NCI-H526 (cell line): ENCODE data around the gene PMPCB.

ENCODE experiments used
- DNase-seq, 2 experiments: peaks; one replicate each; lab custom pipeline; 2025; lab: John Stamatoyannopoulos, UW

The PMPCB gene

DNA sequence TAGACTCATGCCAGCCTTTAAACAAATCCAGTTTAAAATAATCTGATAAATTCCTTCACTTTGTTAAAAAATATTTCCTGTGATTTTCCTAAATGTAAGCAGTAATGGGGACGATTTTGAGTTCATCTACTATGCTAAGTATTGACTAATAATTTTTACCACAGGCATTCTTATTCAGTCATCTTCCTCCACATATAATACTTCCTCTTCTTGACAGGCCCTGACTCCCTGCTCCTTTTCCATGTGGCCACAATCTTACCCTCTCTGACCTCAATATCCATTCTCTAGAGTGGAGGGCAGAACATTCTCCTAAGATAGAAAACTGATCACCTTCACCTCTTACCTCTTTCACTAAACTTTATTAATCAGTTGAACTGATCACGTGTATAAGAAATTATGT, 39.5 kb downstream of the PMPCB start:
- no peak for DNase-seq

DNA sequence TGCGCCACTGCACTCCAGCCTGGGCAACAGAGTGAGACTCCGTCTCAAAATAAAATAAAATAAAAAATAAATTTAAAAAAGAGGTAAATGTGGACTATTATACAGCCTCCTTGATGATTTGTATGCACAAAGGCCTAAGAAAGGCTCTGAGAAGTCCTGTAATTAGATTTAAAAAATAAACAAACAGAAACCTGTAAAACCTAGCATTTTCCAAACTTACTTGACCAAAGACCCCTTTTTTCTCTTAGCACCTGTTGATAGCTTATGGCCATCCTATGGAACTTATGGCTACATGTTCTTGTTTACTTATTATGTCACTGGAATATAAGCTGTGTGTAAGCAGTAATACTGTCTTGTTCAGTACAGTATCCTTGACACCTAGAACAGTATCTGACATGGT, 41.6 kb downstream of the PMPCB start:
- DNase-seq = no peak

DNA sequence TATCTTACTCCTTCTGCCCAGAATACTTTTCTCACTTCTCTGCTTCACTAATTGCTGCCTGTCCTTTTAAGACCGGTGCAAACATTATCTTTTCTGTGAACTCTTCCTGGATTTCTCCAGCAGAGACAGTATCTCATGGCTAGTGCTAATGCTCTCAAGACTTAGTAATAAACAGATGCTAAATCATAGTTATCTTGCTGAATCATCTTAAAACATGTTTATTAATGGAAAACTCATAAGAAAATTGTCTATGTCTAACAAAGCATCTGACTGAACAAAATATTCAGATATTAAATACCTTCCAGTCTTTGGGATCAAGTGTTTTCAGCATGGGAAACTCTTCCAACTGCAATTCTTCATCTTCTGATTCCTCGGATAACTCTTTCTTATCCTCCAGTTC, 44.2 kb downstream of the PMPCB start:
- no peak for DNase-seq

DNA sequence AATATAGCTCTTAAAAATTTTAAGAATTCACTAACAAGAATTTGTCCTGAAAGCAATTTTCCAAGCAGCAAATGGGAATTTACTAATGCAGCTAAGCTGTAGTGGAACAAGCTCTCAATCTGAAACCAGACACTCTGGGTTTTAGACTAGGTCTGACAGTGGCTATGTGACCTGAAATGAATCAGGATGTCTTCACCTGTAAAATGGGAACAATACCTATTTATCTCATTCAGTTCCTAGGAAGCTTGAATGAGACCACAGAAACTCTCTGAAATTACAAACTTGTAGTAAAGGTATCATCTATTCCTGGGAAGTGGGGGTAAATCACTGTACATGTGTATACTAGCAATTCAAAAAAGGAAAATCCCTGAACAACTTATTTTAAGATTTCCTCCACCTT, 46.1 kb downstream of the PMPCB start:
- no peak for DNase-seq

DNA sequence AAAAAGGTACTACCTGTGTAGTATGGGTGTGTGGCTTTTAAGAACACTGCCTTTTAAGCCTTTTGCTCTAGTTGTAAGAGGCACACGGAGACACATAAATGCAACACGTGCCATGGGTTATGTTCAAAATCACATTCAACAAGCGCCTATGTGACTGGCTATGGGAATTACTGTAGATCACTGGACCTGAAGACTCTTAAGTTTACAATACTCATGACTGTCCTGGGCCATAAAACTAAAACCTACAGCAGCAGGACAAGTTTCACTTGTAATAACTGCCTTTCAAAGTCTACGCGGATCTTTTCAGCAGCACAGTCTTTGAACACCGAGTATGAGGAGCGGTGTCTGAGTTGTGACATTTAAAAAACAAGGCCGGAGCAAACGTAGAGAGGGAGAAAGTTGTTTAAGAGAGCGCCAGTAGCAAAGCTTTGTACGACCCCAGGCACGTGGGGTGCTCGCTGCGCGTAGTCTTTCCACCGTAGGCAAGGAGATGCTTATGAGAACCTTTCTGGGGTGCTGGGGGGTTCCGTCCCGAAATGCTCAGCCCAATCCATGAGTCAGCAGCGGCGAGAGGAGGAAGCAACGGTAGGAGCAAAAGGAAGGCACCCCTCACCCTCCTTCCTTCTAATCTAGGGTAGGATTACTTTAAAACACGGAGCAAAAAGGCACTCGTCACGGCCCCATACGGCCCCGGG, 46.7 kb downstream of the PMPCB start:
- peak; percentile 11 to 47 for DNase-seq

DNA sequence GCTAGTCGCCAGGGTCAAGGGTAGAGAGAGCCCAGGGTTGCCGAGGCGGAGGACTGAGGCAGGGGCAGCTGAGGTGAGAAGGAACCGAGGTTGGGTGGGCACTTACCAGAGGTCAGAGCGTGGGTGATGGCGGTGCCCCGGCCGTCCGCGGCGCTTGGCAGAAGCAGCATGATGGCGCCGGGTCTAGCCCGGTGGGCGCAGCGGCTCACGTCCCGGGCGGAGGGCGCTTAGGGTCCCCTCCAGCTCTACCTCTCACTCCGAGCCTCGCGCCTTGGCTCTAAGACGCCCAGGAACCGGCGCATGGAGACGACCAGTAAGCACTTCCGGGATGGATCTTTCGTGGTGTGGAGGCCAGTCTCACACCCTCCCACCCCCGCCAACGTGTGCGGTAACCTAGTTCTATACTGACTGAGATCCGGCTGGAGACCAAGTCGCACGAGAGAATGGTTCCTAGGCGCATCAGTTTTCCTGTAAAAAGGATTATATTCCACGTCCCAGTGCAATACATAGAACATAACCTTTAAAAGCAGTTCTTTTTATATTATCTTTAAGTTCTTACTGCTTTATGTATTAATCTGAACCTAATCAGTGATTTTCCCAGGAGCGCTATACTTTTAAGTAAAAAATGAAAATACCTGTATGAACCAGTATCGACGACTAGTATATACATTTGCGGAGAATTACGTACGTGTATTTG, 47.4 kb downstream of the PMPCB start, which contains the start of gene DNAJC2:
Gene DNAJC2, minus strand, starts transcription at position 315 of the 697 bp plus-strand sequence. Its CDS starts 145 bp downstream, at position 170.
- DNase-seq = peak; percentile 90 to 97

DNA sequence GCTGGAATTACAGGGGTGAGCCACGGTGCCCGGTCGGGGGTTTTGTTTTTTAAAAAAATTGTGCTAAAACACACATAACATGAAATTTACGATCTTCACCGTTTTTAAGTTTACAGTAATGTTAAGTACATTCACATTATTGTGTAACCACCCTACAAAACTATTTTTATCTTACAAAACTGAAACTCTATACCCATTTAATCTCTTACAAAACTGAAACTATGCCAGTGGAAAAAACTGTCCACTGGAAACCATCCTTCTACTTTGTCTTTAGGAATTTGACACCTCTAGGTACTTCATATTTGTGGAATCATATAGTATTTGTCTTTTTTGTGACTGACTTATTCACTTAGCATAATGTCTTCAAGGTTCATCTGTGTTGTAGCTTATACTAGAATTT, 49.2 kb downstream of the PMPCB start:
- no peak for DNase-seq

DNA sequence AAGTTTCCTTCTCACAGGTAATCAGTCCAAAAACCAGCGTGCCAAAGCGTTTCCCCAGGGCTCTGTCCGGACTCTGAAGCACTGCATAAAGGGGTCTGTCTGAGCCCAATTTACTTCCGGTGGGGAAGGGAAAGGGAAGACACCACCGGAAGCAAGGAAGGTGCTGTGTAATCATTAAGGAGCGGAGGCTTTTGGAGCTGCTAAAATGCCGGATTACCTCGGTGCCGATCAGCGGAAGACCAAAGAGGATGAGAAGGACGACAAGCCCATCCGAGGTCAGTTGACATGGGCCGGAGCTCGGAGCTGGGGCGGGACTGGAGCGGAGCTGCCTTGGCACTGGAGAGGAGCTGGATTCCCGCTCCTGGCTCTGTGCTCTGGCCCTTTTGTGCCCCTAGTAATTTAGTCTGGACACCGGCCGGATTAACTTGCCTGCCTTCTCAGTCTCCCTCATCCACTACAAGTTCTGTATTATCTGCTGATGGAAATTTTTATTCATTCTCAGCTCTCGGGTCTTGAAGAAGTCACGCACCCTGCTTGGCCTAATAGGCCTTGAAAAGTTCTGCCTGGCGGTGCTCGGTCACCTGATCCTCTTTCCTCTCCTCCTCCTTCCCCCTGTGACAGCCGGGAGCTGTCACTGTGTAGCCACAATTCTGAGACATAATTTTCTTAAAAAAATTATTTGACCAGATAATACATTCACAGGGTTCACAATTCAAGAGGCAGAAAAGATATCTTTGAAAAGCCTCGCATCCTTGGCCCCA, 50.5 kb downstream of the PMPCB start, which contains the start of gene PSMC2:
Gene PSMC2, plus strand, starts transcription at position 137 of the 761 bp plus-strand sequence. Its CDS starts 69 bp downstream, at position 206.
- DNase-seq = peak; percentile 93 to 96

DNA sequence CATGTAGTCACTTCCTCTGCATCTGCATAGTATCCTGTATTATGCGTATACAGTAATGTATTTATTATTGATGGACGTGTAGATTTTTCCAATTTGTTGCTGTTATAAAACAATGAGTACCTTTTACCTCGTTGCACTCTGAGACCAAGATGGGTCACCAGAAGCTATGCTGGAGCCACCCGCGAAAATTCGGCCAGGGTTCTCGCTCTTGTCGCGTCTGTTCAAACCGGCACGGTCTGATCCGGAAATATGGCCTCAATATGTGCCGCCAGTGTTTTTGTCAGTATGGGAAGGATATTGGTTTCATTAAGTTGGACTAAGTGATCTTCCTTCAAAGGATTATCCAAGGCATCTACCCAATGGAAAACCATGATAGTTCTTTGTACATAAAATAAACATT, 51.2 kb downstream of the PMPCB start:
- DNase-seq = peak in 1 of 2 experiments; percentile 7

DNA sequence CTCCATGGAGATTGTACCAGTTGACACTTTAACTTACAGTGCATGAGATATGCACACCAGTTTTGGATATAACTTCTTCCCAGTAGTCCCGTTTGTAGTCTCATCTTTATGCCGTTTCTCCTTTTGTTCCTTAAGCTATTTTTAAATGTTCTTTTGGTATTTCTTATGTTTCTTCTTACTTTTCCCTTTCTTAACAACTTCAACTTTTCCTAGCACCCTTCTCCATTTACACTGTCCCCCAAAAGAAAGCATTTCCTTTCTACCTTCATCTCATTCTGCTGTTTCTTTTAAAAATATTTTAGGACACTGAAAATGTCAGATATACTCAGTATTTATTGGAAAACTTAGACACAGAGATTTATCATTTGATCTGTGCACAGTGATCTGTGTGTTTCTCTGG, 51.7 kb downstream of the PMPCB start:
- DNase-seq = no peak

DNA sequence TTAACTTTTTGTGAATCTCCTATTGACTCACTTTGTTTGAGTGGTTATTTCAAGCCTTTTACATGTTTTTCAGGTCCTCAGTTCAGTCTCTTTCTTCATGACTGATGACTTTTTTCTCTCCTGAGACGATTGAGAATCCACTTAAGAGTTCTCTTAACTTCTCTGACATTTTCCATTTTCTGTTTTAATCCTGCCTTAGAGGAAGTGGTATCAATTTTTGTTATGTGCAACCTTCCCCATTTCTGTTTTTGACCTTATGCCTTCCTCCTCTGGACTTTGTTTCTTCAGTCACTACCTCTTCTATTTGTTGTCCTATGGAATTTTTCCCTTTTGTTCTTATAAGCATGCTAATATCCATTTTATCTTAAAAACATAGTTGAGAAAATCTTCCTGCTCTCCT, 52.6 kb downstream of the PMPCB start:
- no peak for DNase-seq
